Measurements from ENCODE around the gene HOXB6.

The HOXB6 gene

GRCh38 chr17:48552466-48553189 is 52.2 kb downstream of the HOXB6 start:
- no peak for ATAC-seq

DNA sequence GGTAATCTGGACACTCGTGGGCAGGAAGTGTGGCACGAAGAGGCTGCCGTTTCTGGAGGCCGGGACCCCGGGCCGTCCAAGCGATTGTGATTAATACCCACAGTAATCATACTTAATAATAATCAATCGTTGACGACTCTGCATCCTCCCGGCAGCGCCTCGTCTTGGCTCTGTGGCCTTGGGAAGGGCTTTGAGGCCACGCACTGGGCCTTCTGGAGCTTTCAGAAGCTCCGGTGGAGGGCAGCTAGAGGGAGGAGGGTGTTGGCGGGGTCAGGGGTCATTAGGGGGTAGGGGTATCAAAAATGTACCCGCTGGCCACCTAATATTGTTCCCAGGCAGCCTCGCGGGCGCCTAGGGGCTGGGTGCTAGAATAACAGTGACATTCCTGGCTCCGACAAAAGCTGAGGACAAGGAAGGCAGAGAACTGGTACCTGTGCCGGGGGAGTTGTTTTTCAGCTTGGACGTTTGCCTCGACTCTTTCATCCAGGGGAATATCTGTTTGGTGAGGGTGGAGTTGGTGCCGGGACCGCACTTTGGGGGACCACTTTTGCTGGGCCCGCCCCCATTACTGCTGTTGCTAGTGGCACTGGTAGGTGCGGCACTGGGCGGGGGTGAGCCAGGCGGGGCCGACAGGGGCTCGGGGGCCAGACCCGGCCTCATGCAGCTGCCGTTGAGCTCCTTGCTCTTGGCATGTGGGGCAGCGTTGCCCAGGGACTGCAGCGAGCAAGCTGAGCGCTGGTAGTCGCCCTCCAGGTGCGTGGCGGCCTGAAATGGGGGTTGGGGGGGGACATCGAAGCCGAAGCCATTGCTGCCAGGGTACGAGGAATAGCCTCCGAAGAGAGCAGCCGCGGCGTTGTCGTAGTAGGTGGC is 53.0 kb downstream of the HOXB6 start:
- no peak for ATAC-seq
- TF ChIP-seq POU6F1 (CRISPR knock-in tag; IDR thresholded peaks at IDR 0.05; ENCODE audit: borderline replicate concordance, low read depth) (no peak), GLIS3 (CRISPR knock-in tag; IDR thresholded peaks at IDR 0.05) (no peak), ZNF8 (CRISPR knock-in tag; IDR thresholded peaks at IDR 0.05) (no peak), BACH2 (CRISPR knock-in tag; IDR thresholded peaks at IDR 0.05; ENCODE audit: borderline replicate concordance) (no peak), ZFP3 (CRISPR knock-in tag; IDR thresholded peaks at IDR 0.05) (no peak), ZFP30 (CRISPR knock-in tag; IDR thresholded peaks at IDR 0.05) (no peak), ZC3H10 (CRISPR knock-in tag; IDR thresholded peaks at IDR 0.05) (no peak), ZNF565 (CRISPR knock-in tag; conservative IDR thresholded peaks at IDR 0.05; ENCODE audit: low read depth) (no peak), ESRRG (CRISPR knock-in tag; IDR thresholded peaks at IDR 0.05) (no peak), RARB (CRISPR knock-in tag; IDR thresholded peaks at IDR 0.05) (no peak), TCF4 (CRISPR knock-in tag; IDR thresholded peaks at IDR 0.05; ENCODE audit: borderline replicate concordance) (no peak)
- TF ChIP-seq, protein P1, sequence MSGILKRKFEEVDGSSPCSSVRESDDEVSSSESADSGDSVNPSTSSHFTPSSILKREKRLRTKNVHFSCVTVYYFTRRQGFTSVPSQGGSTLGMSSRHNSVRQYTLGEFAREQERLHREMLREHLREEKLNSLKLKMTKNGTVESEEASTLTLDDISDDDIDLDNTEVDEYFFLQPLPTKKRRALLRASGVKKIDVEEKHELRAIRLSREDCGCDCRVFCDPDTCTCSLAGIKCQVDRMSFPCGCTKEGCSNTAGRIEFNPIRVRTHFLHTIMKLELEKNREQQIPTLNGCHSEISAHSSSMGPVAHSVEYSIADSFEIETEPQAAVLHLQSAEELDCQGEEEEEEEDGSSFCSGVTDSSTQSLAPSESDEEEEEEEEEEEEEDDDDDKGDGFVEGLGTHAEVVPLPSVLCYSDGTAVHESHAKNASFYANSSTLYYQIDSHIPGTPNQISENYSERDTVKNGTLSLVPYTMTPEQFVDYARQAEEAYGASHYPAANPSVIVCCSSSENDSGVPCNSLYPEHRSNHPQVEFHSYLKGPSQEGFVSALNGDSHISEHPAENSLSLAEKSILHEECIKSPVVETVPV (CRISPR knock-in tag; IDR thresholded peaks at IDR 0.05) = no peak
- TF ChIP-seq, protein P2, sequence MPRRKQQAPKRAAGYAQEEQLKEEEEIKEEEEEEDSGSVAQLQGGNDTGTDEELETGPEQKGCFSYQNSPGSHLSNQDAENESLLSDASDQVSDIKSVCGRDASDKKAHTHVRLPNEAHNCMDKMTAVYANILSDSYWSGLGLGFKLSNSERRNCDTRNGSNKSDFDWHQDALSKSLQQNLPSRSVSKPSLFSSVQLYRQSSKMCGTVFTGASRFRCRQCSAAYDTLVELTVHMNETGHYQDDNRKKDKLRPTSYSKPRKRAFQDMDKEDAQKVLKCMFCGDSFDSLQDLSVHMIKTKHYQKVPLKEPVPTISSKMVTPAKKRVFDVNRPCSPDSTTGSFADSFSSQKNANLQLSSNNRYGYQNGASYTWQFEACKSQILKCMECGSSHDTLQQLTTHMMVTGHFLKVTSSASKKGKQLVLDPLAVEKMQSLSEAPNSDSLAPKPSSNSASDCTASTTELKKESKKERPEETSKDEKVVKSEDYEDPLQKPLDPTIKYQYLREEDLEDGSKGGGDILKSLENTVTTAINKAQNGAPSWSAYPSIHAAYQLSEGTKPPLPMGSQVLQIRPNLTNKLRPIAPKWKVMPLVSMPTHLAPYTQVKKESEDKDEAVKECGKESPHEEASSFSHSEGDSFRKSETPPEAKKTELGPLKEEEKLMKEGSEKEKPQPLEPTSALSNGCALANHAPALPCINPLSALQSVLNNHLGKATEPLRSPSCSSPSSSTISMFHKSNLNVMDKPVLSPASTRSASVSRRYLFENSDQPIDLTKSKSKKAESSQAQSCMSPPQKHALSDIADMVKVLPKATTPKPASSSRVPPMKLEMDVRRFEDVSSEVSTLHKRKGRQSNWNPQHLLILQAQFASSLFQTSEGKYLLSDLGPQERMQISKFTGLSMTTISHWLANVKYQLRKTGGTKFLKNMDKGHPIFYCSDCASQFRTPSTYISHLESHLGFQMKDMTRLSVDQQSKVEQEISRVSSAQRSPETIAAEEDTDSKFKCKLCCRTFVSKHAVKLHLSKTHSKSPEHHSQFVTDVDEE (CRISPR knock-in tag; IDR thresholded peaks at IDR 0.05) = no peak

More at GRCh38 chr17:48552466-48553189, 52.2 kb downstream of the HOXB6 start:
- TF ChIP-seq BACH2 (CRISPR knock-in tag; IDR thresholded peaks at IDR 0.05; ENCODE audit: borderline replicate concordance) = no peak
- no peak for TF ChIP-seq ZNF70 (CRISPR knock-in tag; IDR thresholded peaks at IDR 0.05)
- TF ChIP-seq ZC3H10 (CRISPR knock-in tag; IDR thresholded peaks at IDR 0.05) = no peak
- TF ChIP-seq, protein P2 (CRISPR knock-in tag; IDR thresholded peaks at IDR 0.05) = no peak
- no peak for TF ChIP-seq ZFP3 (CRISPR knock-in tag; IDR thresholded peaks at IDR 0.05)
- TF ChIP-seq CREB5 (CRISPR knock-in tag; IDR thresholded peaks at IDR 0.05; ENCODE audit: low read depth) = no peak
- TF ChIP-seq, protein P1 (CRISPR knock-in tag; IDR thresholded peaks at IDR 0.05) = no peak
- TF ChIP-seq POU6F1 (CRISPR knock-in tag; IDR thresholded peaks at IDR 0.05; ENCODE audit: borderline replicate concordance, low read depth) = no peak
- TF ChIP-seq ZFP30 (CRISPR knock-in tag; IDR thresholded peaks at IDR 0.05) = no peak
- TF ChIP-seq TCF4 (CRISPR knock-in tag; IDR thresholded peaks at IDR 0.05; ENCODE audit: borderline replicate concordance) = no peak

Data from SK-N-SH treated with all-trans-retinoic acid at 6 μM for 48 hours (cell line).